ENCODE data around the gene TRAPPC5.

Gene TRAPPC5

GRCh38 chr19:7690779-7691258 is 10.2 kb downstream of the TRAPPC5 start:
- DNase-seq (ENCODE audit: low spot score), result no peak
- no peaks in the 10 kb centered on the region for H3K27me3 Mint-ChIP-seq (ENCODE audit: low read depth)
- no peak overlapping the region for H3K4me3 Mint-ChIP-seq
- H3K27ac Mint-ChIP-seq, result no peak overlapping the region
- H3K36me3 Mint-ChIP-seq (ENCODE audit: low read depth), result no peaks in the 10 kb centered on the region
- no peaks in the 10 kb centered on the region for H3K4me1 Mint-ChIP-seq (ENCODE audit: low read depth)
- H3K9me3 Mint-ChIP-seq, result no peaks in the 10 kb centered on the region

- Mint-ChIP-seq H3K4me3 (no peak overlapping the region), H3K27ac (no peak overlapping the region), H3K36me3 (ENCODE audit: low read depth) (no peaks in the 10 kb centered on the region), H3K9me3 (no peaks in the 10 kb centered on the region), H3K27me3 (ENCODE audit: low read depth) (peaks cover under 1% of the 10 kb centered on the region), H3K4me1 (ENCODE audit: low read depth) (no peaks in the 10 kb centered on the region)
- DNase-seq (ENCODE audit: low spot score), result no peak
These were observed 10.9 kb downstream of the TRAPPC5 start for GRCh38 chr19:7691497-7691896.

DNA sequence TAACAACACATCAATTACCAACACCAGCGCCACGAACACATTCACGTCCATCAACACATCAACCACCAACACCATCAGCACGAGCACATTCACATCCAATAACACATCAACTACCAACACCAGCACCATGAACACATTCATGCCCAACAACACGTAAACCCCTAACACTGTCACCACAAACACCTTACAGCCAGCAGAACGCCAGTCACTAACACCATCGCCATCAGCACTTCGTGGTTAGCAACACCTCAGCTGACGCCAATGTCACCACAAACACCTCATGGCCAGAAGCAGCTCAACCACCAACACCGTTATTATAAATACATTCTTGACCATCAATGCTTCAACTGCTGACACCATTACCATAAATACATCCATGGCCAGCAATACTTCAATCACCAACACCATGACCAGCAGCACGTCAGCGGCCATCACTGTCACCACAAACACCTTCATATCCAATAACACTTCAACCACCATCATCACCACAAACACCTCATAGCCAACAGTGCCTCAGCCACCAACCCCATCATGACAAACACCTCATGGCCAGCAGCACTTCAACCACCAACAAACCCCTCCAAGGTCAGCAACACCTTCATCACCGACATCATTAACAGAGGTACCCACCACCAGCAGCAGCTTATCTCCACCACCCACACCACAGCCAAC is 11.9 kb downstream of the TRAPPC5 start:
- no peaks in the 10 kb centered on the region for H3K9me3 Mint-ChIP-seq
- DNase-seq (ENCODE audit: low spot score), result no peak

DNA sequence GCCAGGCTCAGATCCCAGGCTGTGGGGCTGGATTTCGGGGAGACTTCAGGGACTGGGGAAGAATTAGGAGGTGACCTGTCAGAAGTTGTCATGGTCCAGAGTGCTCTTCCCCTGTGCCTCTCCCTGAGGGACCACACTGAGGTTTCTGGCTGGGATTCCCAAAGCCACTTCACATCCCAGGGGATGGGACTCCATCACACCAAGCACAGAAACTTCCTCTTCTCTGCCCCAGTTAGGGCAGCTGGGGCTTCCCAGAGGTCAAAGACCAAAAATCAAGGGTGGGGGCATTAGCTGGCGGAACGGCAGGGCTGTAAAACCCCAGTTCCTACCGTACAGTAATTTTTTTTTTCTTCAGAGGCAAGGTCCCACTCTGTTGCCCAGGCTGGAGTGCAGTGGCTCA is 13.9 kb downstream of the TRAPPC5 start:
- Mint-ChIP-seq H3K4me3 (no peak overlapping the region), H3K4me1 (ENCODE audit: low read depth) (peaks cover 6% of the 10 kb centered on the region), H3K27ac (no peak overlapping the region), H3K9me3 (no peaks in the 10 kb centered on the region), H3K27me3 (ENCODE audit: low read depth) (peaks cover 6% of the 10 kb centered on the region), H3K36me3 (ENCODE audit: low read depth) (no peaks in the 10 kb centered on the region)
- no peak for DNase-seq (ENCODE audit: low spot score)

More for the DNA sequence above, 11.9 kb downstream of the TRAPPC5 start:
- H3K27ac Mint-ChIP-seq, result no peak overlapping the region
- peaks cover 3% of the 10 kb centered on the region for H3K27me3 Mint-ChIP-seq (ENCODE audit: low read depth)
- no peaks in the 10 kb centered on the region for H3K36me3 Mint-ChIP-seq (ENCODE audit: low read depth)
- no peaks in the 10 kb centered on the region for H3K4me1 Mint-ChIP-seq (ENCODE audit: low read depth)
- no peak overlapping the region for H3K4me3 Mint-ChIP-seq

DNA sequence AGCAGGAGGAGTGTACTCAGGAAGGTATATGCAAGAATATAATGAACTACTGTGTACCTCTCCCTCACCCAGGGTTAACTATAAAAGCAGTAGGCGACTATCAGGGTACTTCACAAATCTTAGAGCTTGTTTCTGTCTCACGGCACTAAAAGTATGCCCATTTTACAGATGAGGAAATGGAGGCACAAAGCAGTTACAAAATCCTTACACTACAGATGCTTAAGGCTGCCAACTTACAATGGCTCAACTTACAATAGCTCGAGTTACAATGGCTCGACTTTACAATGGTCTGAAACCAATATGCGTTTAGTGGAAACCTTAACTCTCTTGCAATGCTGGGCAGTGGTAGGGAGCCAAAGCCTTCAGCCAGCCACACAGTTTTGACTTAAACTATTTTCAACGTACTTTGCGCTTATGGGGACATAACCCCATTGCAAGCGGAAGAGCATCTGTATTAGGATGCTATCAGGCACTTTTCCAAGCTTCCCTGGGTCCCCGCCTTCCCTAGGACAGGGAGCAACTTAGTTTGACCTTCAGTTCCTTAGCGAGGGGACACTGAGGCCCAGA is 17.2 kb downstream of the TRAPPC5 start:
- H3K27ac Mint-ChIP-seq, result no peak overlapping the region
- H3K9me3 Mint-ChIP-seq, result no peaks in the 10 kb centered on the region
- no peak overlapping the region for H3K4me3 Mint-ChIP-seq
- peaks cover 11% of the 10 kb centered on the region for H3K27me3 Mint-ChIP-seq (ENCODE audit: low read depth)
- H3K4me1 Mint-ChIP-seq (ENCODE audit: low read depth), result peaks cover 9% of the 10 kb centered on the region
- H3K36me3 Mint-ChIP-seq (ENCODE audit: low read depth), result no peaks in the 10 kb centered on the region
- no peak for DNase-seq (ENCODE audit: low spot score)

DNA sequence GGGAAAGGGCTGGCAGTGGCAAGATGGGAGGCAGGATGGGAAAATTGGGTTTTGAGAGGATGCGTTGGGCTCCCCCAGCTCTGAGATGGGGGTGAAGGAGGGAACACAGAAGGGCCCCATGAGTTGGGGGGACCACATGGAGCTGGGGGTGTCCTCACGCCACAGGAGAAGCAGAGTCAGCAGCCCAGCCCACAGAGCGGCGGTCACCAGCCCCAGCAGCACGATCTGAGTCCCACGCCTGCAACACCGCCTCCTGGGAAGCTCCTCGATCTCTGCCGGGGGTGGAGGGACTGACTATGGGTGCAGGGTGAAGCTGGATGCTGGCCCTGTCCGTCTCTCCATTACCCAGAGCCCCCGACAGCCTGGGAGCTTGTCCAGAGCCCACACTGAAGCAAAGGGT is 17.9 kb downstream of the TRAPPC5 start:
- no peaks in the 10 kb centered on the region for H3K9me3 Mint-ChIP-seq
- peaks cover 9% of the 10 kb centered on the region for H3K4me1 Mint-ChIP-seq (ENCODE audit: low read depth)
- no peak overlapping the region for H3K27ac Mint-ChIP-seq
- peaks cover 11% of the 10 kb centered on the region for H3K27me3 Mint-ChIP-seq (ENCODE audit: low read depth)
- H3K36me3 Mint-ChIP-seq (ENCODE audit: low read depth), result no peaks in the 10 kb centered on the region
- DNase-seq (ENCODE audit: low spot score), result no peak
- no peak overlapping the region for H3K4me3 Mint-ChIP-seq

DNA sequence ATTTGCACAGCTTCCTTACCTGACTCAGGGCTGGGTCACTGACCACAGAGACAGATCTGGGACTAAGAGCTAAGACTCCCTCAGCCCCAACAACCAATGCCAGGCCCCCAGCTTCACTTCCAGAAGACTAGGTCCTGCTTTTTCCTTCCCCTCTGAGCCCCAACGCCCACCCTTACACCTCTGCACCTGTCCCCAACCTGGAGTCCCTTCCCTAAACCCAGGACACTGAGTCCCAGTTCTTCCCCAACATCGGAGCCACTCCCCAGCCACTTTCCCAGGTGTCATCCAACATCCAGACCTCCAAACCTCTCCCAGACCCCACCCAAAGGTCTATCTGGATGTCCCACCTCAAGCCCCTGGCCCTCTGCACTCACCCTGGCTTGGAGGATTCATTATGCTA is 18.4 kb downstream of the TRAPPC5 start:
- peaks cover 9% of the 10 kb centered on the region for H3K4me1 Mint-ChIP-seq (ENCODE audit: low read depth)
- no peaks in the 10 kb centered on the region for H3K36me3 Mint-ChIP-seq (ENCODE audit: low read depth)
- no peak overlapping the region for H3K4me3 Mint-ChIP-seq
- no peaks in the 10 kb centered on the region for H3K9me3 Mint-ChIP-seq
- no peak for DNase-seq (ENCODE audit: low spot score)
- no peak overlapping the region for H3K27ac Mint-ChIP-seq
- H3K27me3 Mint-ChIP-seq (ENCODE audit: low read depth), result peaks cover 11% of the 10 kb centered on the region

DNA sequence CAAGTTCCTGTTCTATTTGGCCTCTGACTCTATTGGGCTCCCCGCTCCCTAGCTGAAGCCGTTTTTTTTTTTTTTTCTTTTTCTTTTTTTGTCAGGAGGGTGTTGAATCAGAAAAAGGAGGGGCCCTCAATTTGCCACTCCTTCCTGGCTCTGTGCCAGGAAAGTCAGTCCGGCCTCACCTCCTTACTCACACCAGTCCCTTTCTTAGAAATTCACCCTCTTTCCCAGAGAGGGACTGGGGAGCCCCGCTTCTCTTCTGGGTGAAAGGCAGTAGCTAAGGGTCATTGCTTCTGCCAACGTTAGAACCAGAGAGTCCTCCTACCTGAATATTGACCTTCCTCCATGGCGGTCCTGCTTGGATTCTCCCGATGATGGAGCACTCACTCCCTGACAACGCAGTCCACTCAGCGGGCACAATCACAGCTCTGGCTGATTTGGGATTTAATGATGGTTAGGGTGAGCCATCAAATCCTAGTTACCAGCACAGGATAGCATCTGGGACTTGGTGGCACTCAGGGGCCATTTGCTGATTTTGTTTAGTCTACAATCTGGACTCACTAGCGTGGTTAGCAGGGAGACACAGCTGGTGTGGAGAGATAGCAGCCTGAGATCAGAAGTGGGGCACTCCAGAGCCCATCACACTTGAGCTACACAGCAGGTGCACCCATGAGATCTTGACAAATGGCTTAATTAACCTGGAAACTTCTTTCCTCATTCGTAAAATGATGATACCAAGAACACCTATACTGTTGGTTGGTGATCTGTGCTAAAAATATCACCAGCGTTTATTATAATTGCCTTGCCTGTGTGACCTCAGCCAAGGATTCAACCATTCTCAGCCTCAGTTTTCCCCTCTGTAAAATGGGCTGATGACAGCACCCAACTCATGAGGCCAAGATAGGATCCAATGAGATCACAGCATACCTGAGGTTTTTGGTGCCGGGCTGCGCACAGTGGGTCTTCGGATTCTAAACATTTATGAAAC is 19.1 kb downstream of the TRAPPC5 start:
- H3K27me3 Mint-ChIP-seq (ENCODE audit: low read depth), result peaks cover 11% of the 10 kb centered on the region
- DNase-seq (ENCODE audit: low spot score), result peak; percentile 25
- no peak overlapping the region for H3K4me3 Mint-ChIP-seq
- H3K36me3 Mint-ChIP-seq (ENCODE audit: low read depth), result no peaks in the 10 kb centered on the region
- H3K9me3 Mint-ChIP-seq, result no peaks in the 10 kb centered on the region
- H3K4me1 Mint-ChIP-seq (ENCODE audit: low read depth), result peaks cover 9% of the 10 kb centered on the region
- no peak overlapping the region for H3K27ac Mint-ChIP-seq

DNA sequence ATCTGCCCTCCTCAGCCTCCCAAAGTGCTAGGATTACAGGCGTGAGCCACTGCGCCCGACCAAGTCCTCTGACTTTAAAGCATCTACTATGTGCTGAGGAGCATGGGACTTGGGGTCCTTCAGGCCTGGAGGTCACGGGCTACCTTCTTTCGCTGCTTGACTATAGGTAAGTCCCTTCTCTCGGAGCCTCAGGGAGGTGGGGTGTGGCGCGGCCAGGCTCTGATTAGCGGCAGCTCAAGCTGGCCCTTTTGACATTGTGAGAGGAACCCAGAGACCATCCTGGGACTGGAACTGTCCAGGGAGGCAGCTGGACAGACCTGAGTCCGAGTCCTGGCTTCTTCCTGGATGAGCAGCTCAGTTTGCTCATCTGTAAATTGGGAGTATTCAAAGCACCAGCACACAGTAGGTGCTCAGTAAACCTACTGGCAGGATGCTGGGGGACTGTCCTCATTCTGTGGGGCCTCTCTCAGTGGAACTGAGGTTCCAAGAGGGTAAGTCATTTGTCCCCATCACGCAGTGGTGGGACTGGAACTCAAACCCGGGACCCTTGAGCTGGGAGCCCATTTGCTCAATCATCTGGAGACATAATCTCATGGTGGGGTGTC is 20.5 kb downstream of the TRAPPC5 start:
- no peak overlapping the region for H3K27ac Mint-ChIP-seq
- no peaks in the 10 kb centered on the region for H3K9me3 Mint-ChIP-seq
- no peak for DNase-seq (ENCODE audit: low spot score)
- H3K4me1 Mint-ChIP-seq (ENCODE audit: low read depth), result peaks cover 15% of the 10 kb centered on the region
- H3K36me3 Mint-ChIP-seq (ENCODE audit: low read depth), result no peaks in the 10 kb centered on the region
- H3K4me3 Mint-ChIP-seq, result no peak overlapping the region
- peaks cover 11% of the 10 kb centered on the region for H3K27me3 Mint-ChIP-seq (ENCODE audit: low read depth)

DNA sequence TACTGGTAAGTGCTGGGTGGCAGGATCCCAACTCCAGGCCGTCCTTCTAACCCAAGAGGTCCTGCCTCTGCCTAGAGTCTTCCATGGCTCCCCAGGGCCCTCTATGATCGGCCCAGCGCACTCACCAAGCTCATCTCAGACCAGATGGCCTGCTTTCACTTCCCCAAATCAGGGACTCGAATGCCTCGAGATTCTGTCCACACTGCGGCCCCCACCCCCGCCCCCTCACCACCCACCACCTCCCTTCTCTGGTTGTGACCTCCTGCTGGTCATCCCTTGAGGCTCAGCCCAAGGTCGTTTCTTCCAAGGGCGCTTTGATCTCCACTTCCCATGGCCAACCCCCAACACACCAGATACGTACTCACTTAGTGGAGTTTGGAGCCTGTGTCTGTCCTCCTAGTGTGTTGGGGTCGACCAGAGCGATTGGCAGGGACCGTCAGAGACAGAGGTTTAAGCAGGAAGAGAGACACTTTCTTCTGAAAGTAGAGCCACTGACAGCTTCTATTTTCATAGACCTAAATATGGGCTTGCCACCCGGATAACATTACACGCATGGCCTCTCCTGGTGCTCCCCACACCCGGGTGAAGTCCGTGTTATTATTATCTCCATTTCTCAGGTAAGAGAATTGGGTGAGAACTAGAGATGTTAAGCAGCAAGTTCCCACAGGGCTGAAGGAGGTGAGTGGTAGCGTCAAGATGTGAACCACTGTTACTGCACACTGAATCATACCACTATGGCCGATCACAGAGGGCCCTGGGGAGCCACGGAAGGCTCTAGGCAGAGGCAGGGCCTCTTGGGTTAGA is 21.2 kb downstream of the TRAPPC5 start, which contains the start of gene FCER2:
Gene FCER2, minus strand, starts transcription at position 478 of the 804 bp plus-strand sequence. CDS start 2,371 bp downstream, outside the sequence.
- Mint-ChIP-seq H3K4me3 (no peak within 1 kb of the TSS), H3K9me3 (no peaks in the 10 kb centered on the region), H3K27ac (no peak within 1 kb of the TSS), H3K36me3 (ENCODE audit: low read depth) (no peaks in the 10 kb centered on the region), H3K27me3 (ENCODE audit: low read depth) (peaks cover 8% of the 10 kb centered on the region), H3K4me1 (ENCODE audit: low read depth) (peaks cover 22% of the 10 kb centered on the region)
- DNase-seq (ENCODE audit: low spot score), result no peak

- Mint-ChIP-seq H3K27me3 (ENCODE audit: low read depth) (peaks cover 8% of the 10 kb centered on the region), H3K9me3 (no peaks in the 10 kb centered on the region), H3K27ac (no peak overlapping the region), H3K4me1 (ENCODE audit: low read depth) (peaks cover 26% of the 10 kb centered on the region), H3K4me3 (no peak overlapping the region), H3K36me3 (ENCODE audit: low read depth) (no peaks in the 10 kb centered on the region)
- no peak for DNase-seq (ENCODE audit: low spot score)
These were observed 22.7 kb downstream of the TRAPPC5 start for GRCh38 chr19:7703332-7703731.

DNA sequence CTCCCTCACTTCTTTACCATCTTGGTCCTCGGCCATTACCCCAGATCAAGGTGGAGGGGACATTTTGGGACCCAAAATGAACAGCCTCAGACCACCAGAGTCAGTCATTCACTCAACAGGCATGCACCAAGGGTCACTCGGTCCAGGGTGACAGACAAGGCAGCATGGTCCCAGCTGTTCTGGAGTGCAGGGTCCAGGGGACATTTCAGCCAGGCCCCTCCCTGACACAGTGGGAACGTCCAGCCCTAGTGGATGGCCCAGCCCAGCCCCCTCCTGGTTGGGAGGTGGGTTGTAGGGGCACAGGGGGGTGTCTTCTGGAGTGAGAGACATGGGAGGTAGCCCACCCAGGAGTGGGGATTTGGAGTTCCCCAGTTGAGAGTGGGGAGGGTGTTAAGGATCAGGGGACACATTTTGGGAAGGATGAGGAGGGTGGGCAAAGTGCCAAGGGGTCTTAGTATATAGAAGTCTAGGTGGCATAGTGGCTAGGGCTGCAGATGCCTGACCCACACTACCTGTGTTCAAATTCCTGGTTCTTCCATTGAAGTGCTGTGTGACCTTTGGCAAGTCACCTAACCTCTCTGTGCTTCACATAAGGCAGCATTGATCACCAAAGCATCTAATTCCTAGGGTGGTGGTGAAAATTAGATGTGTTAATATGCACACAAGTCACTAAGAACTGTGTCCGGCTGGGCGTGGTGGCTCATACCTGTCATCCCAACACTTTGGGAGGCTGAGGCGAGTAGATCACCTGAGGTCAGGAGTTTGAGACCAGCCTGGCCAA is 23.8 kb downstream of the TRAPPC5 start:
- no peaks in the 10 kb centered on the region for H3K9me3 Mint-ChIP-seq
- H3K4me3 Mint-ChIP-seq, result no peak overlapping the region
- peaks cover 5% of the 10 kb centered on the region for H3K27me3 Mint-ChIP-seq (ENCODE audit: low read depth)
- H3K36me3 Mint-ChIP-seq (ENCODE audit: low read depth), result no peaks in the 10 kb centered on the region
- H3K4me1 Mint-ChIP-seq (ENCODE audit: low read depth), result peaks cover 20% of the 10 kb centered on the region
- DNase-seq (ENCODE audit: low spot score), result no peak
- peak overlapping the region; percentile 7 for H3K27ac Mint-ChIP-seq
